ENCODE results near the gene DLK2. TPM values are rescaled to one million over a fixed set of nuclear protein-coding genes. Genes with fewer than 3 reads are reported as not detected.
A peak's percentile ranks its signal among the peaks of the same experiment; 100 is the strongest.

DLK2 gene
- total RNA-seq, 2 donors from 2014 or later, result not detected

DNA sequence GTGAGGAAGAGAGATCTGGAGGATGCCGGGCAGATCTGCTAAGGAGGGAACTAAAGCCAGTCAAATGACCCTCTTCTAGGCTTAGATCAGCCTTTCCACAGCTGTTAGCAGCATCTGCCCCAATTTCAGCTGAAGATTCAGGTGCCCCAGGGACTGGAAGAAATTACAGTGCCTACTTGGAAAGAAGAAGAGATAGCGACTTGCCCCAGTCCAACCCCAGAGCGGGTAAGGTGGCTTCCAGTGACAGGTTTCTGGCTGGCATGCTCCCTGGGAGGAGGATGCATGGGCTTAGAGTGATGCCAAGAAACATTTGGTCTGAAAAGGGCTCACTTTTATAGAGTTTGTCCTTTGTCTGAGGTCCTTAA lies 22.6 kb upstream of the DLK2 start:
- Mint-ChIP-seq H3K27ac (peak overlapping the region; percentile 91), H3K9me3 (no peaks in the 10 kb centered on the region), H3K4me3 (peak overlapping the region; percentile 83), H3K27me3 (ENCODE audit: insufficient read depth) (no peaks in the 10 kb centered on the region), H3K4me1 (peaks cover 31% of the 10 kb centered on the region), H3K36me3 (ENCODE audit: low read depth) (peaks cover 9% of the 10 kb centered on the region)
- Histone ChIP-seq H3K27ac (ENCODE audit: low read depth, low read length) (no peak overlapping the region), H3K9me3 (ENCODE audit: control insufficient read depth, low read length) (no peaks in the 10 kb centered on the region), H3K4me3 (ENCODE audit: low read length) (peak overlapping the region; percentile 88), H3K36me3 (ENCODE audit: control insufficient read depth, insufficient read depth, low read length) (peaks cover 17% of the 10 kb centered on the region), H3K9ac (ENCODE audit: extremely low read depth, low read length, poor library complexity, severe bottlenecking) (peak overlapping the region; percentile 87), H3K4me1 (ENCODE audit: control insufficient read depth, insufficient read depth, low read length) (peaks cover 5% of the 10 kb centered on the region), H3K27me3 (ENCODE audit: control insufficient read depth, insufficient read depth, low read length, poor library complexity, severe bottlenecking) (no peaks in the 10 kb centered on the region)
- WGBS, 2 experiments (ENCODE audit: insufficient coverage in 1 of 2, insufficient read length in 1 of 2), result 54 to 60% methylated on average over 3 of the region's 3 CpGs
- no peak for DNase-seq
- TF ChIP-seq CTCF (conservative IDR thresholded peaks at IDR 0.05), result no peak

DNA sequence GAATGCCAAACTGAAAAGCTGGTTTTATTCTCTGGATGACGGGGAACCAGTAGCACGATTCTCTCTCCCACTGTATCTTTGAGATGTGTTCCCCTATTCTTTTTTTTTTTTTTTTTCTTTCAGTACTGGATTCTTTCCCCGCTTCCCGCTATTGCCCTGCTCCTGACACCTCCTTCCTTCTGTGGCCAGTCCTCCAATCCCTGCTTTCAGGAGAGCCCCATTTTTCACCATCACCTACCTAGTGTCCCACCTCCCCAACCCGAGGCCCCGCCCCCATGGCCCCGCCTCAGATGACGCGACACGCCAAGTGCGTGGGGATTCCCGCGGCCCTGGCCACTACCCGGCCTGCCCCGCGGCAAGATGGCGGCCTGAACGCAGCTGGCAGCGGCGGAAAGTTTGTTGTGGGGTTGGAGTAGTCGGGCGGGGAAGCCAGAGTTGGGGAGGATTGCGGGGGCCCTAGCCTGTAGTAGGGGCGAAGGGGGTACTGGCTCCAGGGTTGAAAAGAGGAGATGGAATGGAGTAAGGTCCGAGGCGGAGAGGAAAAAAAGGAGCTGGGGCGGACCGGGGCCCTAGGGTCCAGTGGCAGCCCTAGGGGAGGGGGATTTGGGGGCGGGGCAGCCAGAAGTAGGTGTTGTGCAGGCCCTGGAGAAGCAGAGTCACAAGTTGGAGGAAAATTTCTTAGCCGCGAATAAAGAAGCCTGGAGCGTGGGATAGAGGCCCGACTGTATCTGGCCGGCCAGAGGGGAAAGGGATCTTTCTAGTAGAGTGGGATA lies 22.1 kb upstream of the DLK2 start, which contains the start of gene TJAP1:
TJAP1 (plus strand) TSS at position 336 of the 773 bp plus-strand sequence. CDS start 21,432 bp downstream, outside the sequence.
- H3K27me3 Mint-ChIP-seq (ENCODE audit: insufficient read depth), result no peaks in the 10 kb centered on the region
- H3K4me1 Mint-ChIP-seq, result peaks cover 30% of the 10 kb centered on the region
- peak; percentile 98 for DNase-seq
- Histone ChIP-seq H3K4me3 (ENCODE audit: low read length) (peak within 1 kb of the TSS; percentile 88), H3K27me3 (ENCODE audit: control insufficient read depth, insufficient read depth, low read length, poor library complexity, severe bottlenecking) (no peaks in the 10 kb centered on the region), H3K36me3 (ENCODE audit: control insufficient read depth, insufficient read depth, low read length) (peaks cover 13% of the 10 kb centered on the region), H3K4me1 (ENCODE audit: control insufficient read depth, insufficient read depth, low read length) (peaks cover 5% of the 10 kb centered on the region), H3K9ac (ENCODE audit: extremely low read depth, low read length, poor library complexity, severe bottlenecking) (peak within 1 kb of the TSS; percentile 87), H3K9me3 (ENCODE audit: control insufficient read depth, low read length) (no peaks in the 10 kb centered on the region), H3K27ac (ENCODE audit: low read depth, low read length) (peak within 1 kb of the TSS; percentile 60)
- H3K27ac Mint-ChIP-seq, result peak within 1 kb of the TSS; percentile 91
- WGBS, 2 experiments (ENCODE audit: insufficient coverage in 1 of 2, insufficient read length in 1 of 2), result 5 to 27% methylated on average over 6 to 34 of the region's 34 CpGs
- no peak for TF ChIP-seq CTCF (conservative IDR thresholded peaks at IDR 0.05)
- peaks cover 9% of the 10 kb centered on the region for H3K36me3 Mint-ChIP-seq (ENCODE audit: low read depth)
- no peaks in the 10 kb centered on the region for H3K9me3 Mint-ChIP-seq
- peak within 1 kb of the TSS; percentile 83 for H3K4me3 Mint-ChIP-seq

DNA sequence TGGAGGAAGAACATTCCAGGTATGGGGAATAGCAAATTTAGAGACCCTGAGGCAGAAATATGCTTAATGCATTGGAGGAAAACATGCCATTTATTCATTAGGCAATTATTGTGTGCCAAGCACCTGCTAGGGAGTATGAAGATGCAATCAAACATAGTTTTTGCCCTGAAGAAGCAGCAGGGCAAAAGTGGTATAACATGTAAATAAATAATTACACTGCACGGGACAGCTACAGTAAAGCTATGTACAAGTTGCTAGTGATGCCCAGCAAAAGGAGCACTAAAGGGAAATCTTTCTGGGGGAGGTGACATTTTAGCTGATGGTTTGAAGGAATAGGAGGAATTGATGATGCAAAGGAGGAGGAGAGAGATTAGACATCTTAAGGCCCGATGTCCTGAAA lies 21.4 kb upstream of the DLK2 start:
- H3K27ac ChIP-seq (ENCODE audit: low read depth, low read length), result no peak overlapping the region
- peaks cover 24% of the 10 kb centered on the region for H3K4me1 Mint-ChIP-seq
- peak overlapping the region; percentile 88 for H3K4me3 ChIP-seq (ENCODE audit: low read length)
- H3K4me3 Mint-ChIP-seq, result peak overlapping the region; percentile 83
- H3K4me1 ChIP-seq (ENCODE audit: control insufficient read depth, insufficient read depth, low read length), result peaks cover 5% of the 10 kb centered on the region
- H3K27me3 Mint-ChIP-seq (ENCODE audit: insufficient read depth), result no peaks in the 10 kb centered on the region
- no peaks in the 10 kb centered on the region for H3K27me3 ChIP-seq (ENCODE audit: control insufficient read depth, insufficient read depth, low read length, poor library complexity, severe bottlenecking)
- H3K9ac ChIP-seq (ENCODE audit: extremely low read depth, low read length, poor library complexity, severe bottlenecking), result no peak overlapping the region
- peaks cover 9% of the 10 kb centered on the region for H3K36me3 Mint-ChIP-seq (ENCODE audit: low read depth)
- peak overlapping the region; percentile 91 for H3K27ac Mint-ChIP-seq
- peak; percentile 17 for DNase-seq
- no peaks in the 10 kb centered on the region for H3K9me3 ChIP-seq (ENCODE audit: control insufficient read depth, low read length)
- peaks cover 11% of the 10 kb centered on the region for H3K36me3 ChIP-seq (ENCODE audit: control insufficient read depth, insufficient read depth, low read length)
- H3K9me3 Mint-ChIP-seq, result no peaks in the 10 kb centered on the region
- no peak for TF ChIP-seq CTCF (conservative IDR thresholded peaks at IDR 0.05)
- 77 to 86% methylated on average over 2 of the region's 2 CpGs for WGBS, 2 experiments (ENCODE audit: insufficient coverage in 1 of 2, insufficient read length in 1 of 2)
